Astrocyte (in vitro differentiated cells and primary cell): ENCODE measurements around the gene SMAP1.

Source experiments
- EZH2 ChIP-seq: IDR thresholded peaks from 2 replicates; pipeline ENCODE4 v1.6.1; 2012; ENCODE audit warnings: mild to moderate bottlenecking, low read length, inconsistent platforms; ENCODE audit not compliant: insufficient read depth
- TF ChIP-seq, protein P1 (sequence below): IDR thresholded peaks from 2 replicates; pipeline ENCODE4 v1.5.1; 2011; ENCODE audit warnings: low read depth, mild to moderate bottlenecking, inconsistent platforms, low read length, moderate library complexity; ENCODE audit not compliant: insufficient read depth

GRCh38 chr6:70857387-70858077 is 189.8 kb downstream of the SMAP1 start:
- TF ChIP-seq, protein P1, sequence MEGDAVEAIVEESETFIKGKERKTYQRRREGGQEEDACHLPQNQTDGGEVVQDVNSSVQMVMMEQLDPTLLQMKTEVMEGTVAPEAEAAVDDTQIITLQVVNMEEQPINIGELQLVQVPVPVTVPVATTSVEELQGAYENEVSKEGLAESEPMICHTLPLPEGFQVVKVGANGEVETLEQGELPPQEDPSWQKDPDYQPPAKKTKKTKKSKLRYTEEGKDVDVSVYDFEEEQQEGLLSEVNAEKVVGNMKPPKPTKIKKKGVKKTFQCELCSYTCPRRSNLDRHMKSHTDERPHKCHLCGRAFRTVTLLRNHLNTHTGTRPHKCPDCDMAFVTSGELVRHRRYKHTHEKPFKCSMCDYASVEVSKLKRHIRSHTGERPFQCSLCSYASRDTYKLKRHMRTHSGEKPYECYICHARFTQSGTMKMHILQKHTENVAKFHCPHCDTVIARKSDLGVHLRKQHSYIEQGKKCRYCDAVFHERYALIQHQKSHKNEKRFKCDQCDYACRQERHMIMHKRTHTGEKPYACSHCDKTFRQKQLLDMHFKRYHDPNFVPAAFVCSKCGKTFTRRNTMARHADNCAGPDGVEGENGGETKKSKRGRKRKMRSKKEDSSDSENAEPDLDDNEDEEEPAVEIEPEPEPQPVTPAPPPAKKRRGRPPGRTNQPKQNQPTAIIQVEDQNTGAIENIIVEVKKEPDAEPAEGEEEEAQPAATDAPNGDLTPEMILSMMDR: no peak
- TF ChIP-seq EZH2: no peak
